Spleen (tissue), 7 donors: ENCODE data around the gene SNAPC5.

Source experiments
- CTCF ChIP-seq, 11 experiments: fragments of 200-600 bp in 7 of 11; fragments of 450-650 bp in 4 of 11; sonication (generic) in 4 of 11; IDR thresholded peaks in 8 of 11; conservative IDR thresholded peaks in 3 of 11; 1 replicate in 7 of 11; 2 replicates in 4 of 11; pipeline versions ENCODE4 v1.4.0 to v1.8.0; 2016 to 2021; ENCODE audit warnings: antibody characterized with exemption in 11 of 11, inconsistent platforms in 4 of 11, mild to moderate bottlenecking in 1 of 11
- POLR2A ChIP-seq, 3 donors: fragments of 450-650 bp; IDR thresholded peaks; one replicate each; pipeline ENCODE4 v1.5.1; 2017; ENCODE audit warnings: antibody characterized with exemption in 3 of 3, mild to moderate bottlenecking in 1 of 3
- POLR2AphosphoS5 ChIP-seq, 3 donors: sonication (generic); formaldehyde crosslinking; IDR thresholded peaks; one replicate each; pipeline ENCODE4 v1.5.1; 2017; ENCODE audit warnings: antibody characterized with exemption in 3 of 3
- donor health status: DM: no; HTN: no; CAD: no; lungs with moderate emphysema.
- donor health status: DM: no; HTN: no; CAD: no.
- donor health status: DM: no; HTN: no; CAD: no.

GRCh38 chr15:66461917-66462316, 35.6 kb downstream of the SNAPC5 start:
- no peak for TF ChIP-seq POLR2A (IDR thresholded peaks at IDR 0.05)
- TF ChIP-seq POLR2AphosphoS5 (IDR thresholded peaks at IDR 0.05): no peak
- TF ChIP-seq CTCF (IDR thresholded peaks at IDR 0.05 in 8 of 11, conservative IDR thresholded peaks at IDR 0.05 in 3 of 11): no peak
